ENCODE results near the gene FKBP2. TPM values are rescaled to one million over a fixed set of nuclear protein-coding genes. Genes with fewer than 3 reads are reported as not detected.

FKBP2 gene
- total RNA-seq, 4 donors from 2014 or later = 38.2 to 101 (median 57.8) TPM

DNA sequence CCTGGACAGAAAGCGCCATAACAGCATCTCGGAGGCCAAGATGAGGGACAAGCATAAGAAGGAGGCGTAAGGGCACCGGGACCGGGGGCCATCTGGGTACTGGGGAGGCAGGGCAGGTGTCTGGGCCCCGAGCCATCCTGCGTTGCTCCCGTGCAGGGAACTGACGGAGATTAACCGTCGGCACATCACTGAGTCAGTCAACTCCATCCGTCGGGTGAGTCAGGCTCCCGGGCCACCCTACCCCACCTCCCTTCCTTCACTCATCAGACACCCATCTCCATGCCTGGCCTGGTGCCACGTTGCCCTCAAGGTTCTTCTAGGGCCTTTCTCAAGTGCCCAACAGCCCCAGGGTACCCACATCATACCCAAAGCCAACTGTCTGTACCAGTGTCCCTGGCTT lies 25.4 kb downstream of the FKBP2 start:
- Histone ChIP-seq H3K27ac (no peak overlapping the region), H3K27me3 (no peaks in the 10 kb centered on the region), H3K4me3 (no peak overlapping the region), H3K36me3 (peaks cover 0 to 60% (median 0%) of the 10 kb centered on the region in 3 donors), H3K9me3 (no peaks in the 10 kb centered on the region), H3K4me1 (peaks cover 0 to 27% (median 21%) of the 10 kb centered on the region in 4 donors)
- WGBS, 2 donors = 87 to 90% methylated on average over 13 to 15 of the region's 15 CpGs
- DNase-seq (ENCODE audit: low spot score in 2 of 2) = no peak
- TF ChIP-seq CTCF (IDR thresholded peaks at IDR 0.05) (no peak), POLR2A (IDR thresholded peaks at IDR 0.05) (no peak), EP300 (IDR thresholded peaks at IDR 0.05) (no peak)

- no peak for DNase-seq (ENCODE audit: low spot score in 2 of 2)
- no peak overlapping the region for H3K4me3 ChIP-seq
- no peaks in the 10 kb centered on the region for H3K9me3 ChIP-seq
- TF ChIP-seq CTCF (IDR thresholded peaks at IDR 0.05) = no peak
- no peak for TF ChIP-seq POLR2A (IDR thresholded peaks at IDR 0.05)
- TF ChIP-seq EP300 (IDR thresholded peaks at IDR 0.05) = no peak
- H3K36me3 ChIP-seq = peaks cover 0 to 50% (median 0%) of the 10 kb centered on the region in 3 donors
- peaks cover 0 to 36% (median 25%) of the 10 kb centered on the region in 4 donors for H3K4me1 ChIP-seq
- WGBS, 2 donors = 76 to 77% methylated on average over 27 of the region's 27 CpGs
- H3K27ac ChIP-seq = peak overlapping the region; percentile 29 to 96 (median 93)
- H3K27me3 ChIP-seq = no peaks in the 10 kb centered on the region
Observed at GRCh38 chr11:64267207-64267945, 26.5 kb downstream of the FKBP2 start.

DNA sequence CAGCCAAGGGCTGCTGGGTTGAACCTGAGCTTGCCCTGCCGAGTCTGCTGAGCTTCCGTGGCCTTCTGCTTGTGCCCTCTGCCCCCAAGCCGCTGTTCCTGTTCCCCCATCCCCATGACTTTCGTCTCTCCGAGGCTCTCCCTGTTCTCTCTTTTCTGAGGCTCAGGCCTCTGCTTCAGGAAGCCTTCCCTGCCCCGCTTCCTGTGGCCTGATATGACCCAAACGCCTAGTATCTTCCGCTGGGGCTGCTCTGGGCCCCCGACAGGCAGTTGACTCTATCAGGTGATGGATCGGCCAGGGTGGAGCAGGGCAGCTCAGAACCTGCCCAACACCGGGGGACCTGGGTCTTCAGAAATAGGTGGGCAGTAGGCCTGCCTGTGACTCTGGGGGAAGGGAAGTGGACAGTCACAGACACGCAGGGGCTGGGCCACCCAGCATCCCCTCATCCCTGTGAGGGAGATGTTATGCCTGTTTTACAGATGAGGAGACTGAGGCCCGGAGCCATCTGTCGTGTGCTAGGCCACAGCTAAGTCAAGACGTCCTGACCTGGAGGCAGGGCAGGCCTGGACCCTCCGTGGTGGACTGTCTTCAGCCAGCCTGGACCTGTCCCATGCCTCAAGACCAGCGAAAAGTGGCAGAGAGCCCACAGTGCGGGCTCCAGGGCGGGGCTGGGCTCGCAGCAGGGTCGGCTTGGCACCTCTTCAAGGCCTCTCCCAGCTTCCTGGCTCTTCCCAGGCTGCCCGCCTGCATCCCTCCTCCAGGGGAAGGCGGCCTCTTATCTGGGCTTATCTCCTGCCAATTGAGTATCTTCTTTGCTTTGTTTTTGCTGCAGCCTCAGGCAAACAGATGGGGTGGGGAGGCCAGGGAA lies 27.4 kb downstream of the FKBP2 start:
- Histone ChIP-seq H3K4me3 (peak overlapping the region in 3 of 4 donors; percentile 71 to 98 (median 96)), H3K27me3 (no peaks in the 10 kb centered on the region), H3K36me3 (peaks cover 0 to 41% (median 0%) of the 10 kb centered on the region in 3 donors), H3K27ac (peak overlapping the region; percentile 29 to 96 (median 93)), H3K4me1 (peaks cover 0 to 38% (median 25%) of the 10 kb centered on the region in 4 donors), H3K9me3 (no peaks in the 10 kb centered on the region)
- peak; percentile 32 to 44 for DNase-seq (ENCODE audit: low spot score in 2 of 2)
- TF ChIP-seq POLR2A (IDR thresholded peaks at IDR 0.05) (no peak), EP300 (IDR thresholded peaks at IDR 0.05) (no peak), CTCF (IDR thresholded peaks at IDR 0.05) (no peak)
- WGBS, 2 donors = 41 to 44% methylated on average over 23 of the region's 23 CpGs

- TF ChIP-seq POLR2A (IDR thresholded peaks at IDR 0.05) = no peak
- TF ChIP-seq EP300 (IDR thresholded peaks at IDR 0.05) = no peak
- TF ChIP-seq CTCF (IDR thresholded peaks at IDR 0.05) = no peak
- peak overlapping the region; percentile 71 to 98 (median 90) for H3K4me3 ChIP-seq
- DNase-seq (ENCODE audit: low spot score in 2 of 2) = peak; percentile 30 to 36
- H3K27me3 ChIP-seq = no peaks in the 10 kb centered on the region
- H3K27ac ChIP-seq = peak overlapping the region; percentile 92 to 97 (median 95)
- H3K9me3 ChIP-seq = no peaks in the 10 kb centered on the region
- peaks cover 0 to 34% (median 0%) of the 10 kb centered on the region in 3 donors for H3K36me3 ChIP-seq
- H3K4me1 ChIP-seq = peaks cover 0 to 38% (median 25%) of the 10 kb centered on the region in 4 donors
- 0 to 1% methylated on average over 19 to 34 of the region's 34 CpGs for WGBS, 2 donors
Observed at GRCh38 chr11:64268893-64269539, 28.1 kb downstream of the FKBP2 start.
